HepG2 (cell line): ENCODE measurements around the gene SYNC. TPM values are rescaled to one million over a fixed set of nuclear protein-coding genes. Genes with fewer than 3 reads are reported as not detected.

Experiments
- CBX1 ChIP-seq: IDR thresholded peaks from one replicate; pipeline ENCODE4 v1.6.1; 2016; ENCODE audit warnings: antibody characterized with exemption, low read depth
- CEBPB ChIP-seq: IDR thresholded peaks from 2 replicates; pipeline ENCODE4 v1.6.1; 2011; ENCODE audit warnings: low read depth, low read length, improper control_type of control experiment, borderline replicate concordance
- KLF9 ChIP-seq: IDR thresholded peaks from 2 replicates; pipeline ENCODE4 v1.6.1; 2016; ENCODE audit warnings: low read depth
- MTF2 ChIP-seq: sonication (generic); formaldehyde crosslinking; IDR thresholded peaks from 2 replicates; pipeline ENCODE4 v1.5.0; 2020; ENCODE audit warnings: missing genetic modification reagents, borderline replicate concordance
- SUZ12 ChIP-seq: fragments of 150-350 bp; IDR thresholded peaks from 2 replicates; pipeline ENCODE4 v1.6.1; 2014; ENCODE audit warnings: low read depth, low read length
- TGIF2 ChIP-seq: IDR thresholded peaks from 2 replicates; pipeline ENCODE4 v1.6.1; 2016; ENCODE audit warnings: control low read depth, missing compliant biosample characterization
- THAP11 ChIP-seq: IDR thresholded peaks from 2 replicates; pipeline ENCODE4 v1.6.1; 2016; ENCODE audit warnings: missing biosample characterization, missing genetic modification reagents
- U2AF2 ChIP-seq: fragments of 200-400 bp; formaldehyde crosslinking; IDR thresholded peaks from 2 replicates; pipeline ENCODE4 v1.6.1; 2017; ENCODE audit warnings: low read depth, mild to moderate bottlenecking, low read length
- ZBTB42 ChIP-seq: sonication (generic); formaldehyde crosslinking; IDR thresholded peaks from 2 replicates; pipeline ENCODE4 v1.5.0; 2020; ENCODE audit warnings: mild to moderate bottlenecking, missing genetic modification reagents
- ZFP1 ChIP-seq: IDR thresholded peaks from 2 replicates; pipeline ENCODE4 v1.6.1; 2016
- ZFX ChIP-seq: sonication (generic); formaldehyde crosslinking; IDR thresholded peaks from 2 replicates; pipeline ENCODE4 v1.4.0; 2020; ENCODE audit warnings: mild to moderate bottlenecking, low read depth, missing genetic modification reagents, moderate library complexity
- ZNF367 ChIP-seq: sonication (generic); formaldehyde crosslinking; IDR thresholded peaks from 2 replicates; pipeline ENCODE4 v1.4.0; 2020; ENCODE audit warnings: missing genetic modification reagents, borderline replicate concordance
- ZNF547 ChIP-seq: sonication (generic); formaldehyde crosslinking; IDR thresholded peaks from 2 replicates; pipeline ENCODE4 v1.5.1; 2020; ENCODE audit warnings: mild to moderate bottlenecking, missing genetic modification reagents
- ZNF605 ChIP-seq: sonication (generic); formaldehyde crosslinking; IDR thresholded peaks from 2 replicates; pipeline ENCODE4 v1.8.0; 2022; ENCODE audit warnings: mild to moderate bottlenecking, missing genetic modification reagents
- polyA plus RNA-seq, 8 experiments: library from polyadenylated mRNA; depleted of rRNA in 3 of 8; stranded (reverse) in 7 of 8; unstranded in 1 of 8; fragments of >200 nt; fragmentation: Illumina TruSeq in 4 of 8; extraction: Trizol in 4 of 8; gene quantifications; 2 replicates each; pipeline versions ENCODE4 v1.2.1 to v1.2.3, GENCODE V29; 2011 to 2016; ENCODE audit warnings: low read depth in 4 of 8, missing spikeins in 1 of 8, mixed read lengths in 1 of 8; ENCODE audit not compliant: insufficient read depth in 1 of 8
- total RNA-seq, 5 experiments: library from RNA; depleted of rRNA; stranded (reverse); fragments of >200 nt; fragmentation: Illumina TruSeq; extraction: Trizol; gene quantifications; 2 replicates each; pipeline ENCODE4 v1.2.3, GENCODE V29; 2016; ENCODE audit warnings: low read depth in 1 of 5
- TF ChIP-seq, protein P1 (sequence below): IDR thresholded peaks from 2 replicates; pipeline ENCODE4 v1.6.1; 2016; ENCODE audit warnings: missing compliant biosample characterization, missing genetic modification reagents, borderline replicate concordance
- TF ChIP-seq, protein P2 (sequence below): IDR thresholded peaks from 2 replicates; pipeline ENCODE4 v1.6.1; 2016; ENCODE audit warnings: mild to moderate bottlenecking
- TF ChIP-seq, protein P3 (sequence below): sonication (generic); formaldehyde crosslinking; IDR thresholded peaks from 2 replicates; pipeline ENCODE4 v1.5.0; 2020; ENCODE audit warnings: mild to moderate bottlenecking, missing genetic modification reagents, borderline replicate concordance
- TF ChIP-seq, protein P4 (sequence below): sonication (generic); formaldehyde crosslinking; IDR thresholded peaks from 2 replicates; pipeline ENCODE4 v1.4.0; 2020; ENCODE audit warnings: mild to moderate bottlenecking, missing genetic modification reagents

The SYNC gene
- total and polyA plus RNA-seq, 2 of the 13 experiments (the other 11 are each of a cell fraction or from before 2014, with no cell fraction given) = 2.4 to 5.4 TPM

DNA sequence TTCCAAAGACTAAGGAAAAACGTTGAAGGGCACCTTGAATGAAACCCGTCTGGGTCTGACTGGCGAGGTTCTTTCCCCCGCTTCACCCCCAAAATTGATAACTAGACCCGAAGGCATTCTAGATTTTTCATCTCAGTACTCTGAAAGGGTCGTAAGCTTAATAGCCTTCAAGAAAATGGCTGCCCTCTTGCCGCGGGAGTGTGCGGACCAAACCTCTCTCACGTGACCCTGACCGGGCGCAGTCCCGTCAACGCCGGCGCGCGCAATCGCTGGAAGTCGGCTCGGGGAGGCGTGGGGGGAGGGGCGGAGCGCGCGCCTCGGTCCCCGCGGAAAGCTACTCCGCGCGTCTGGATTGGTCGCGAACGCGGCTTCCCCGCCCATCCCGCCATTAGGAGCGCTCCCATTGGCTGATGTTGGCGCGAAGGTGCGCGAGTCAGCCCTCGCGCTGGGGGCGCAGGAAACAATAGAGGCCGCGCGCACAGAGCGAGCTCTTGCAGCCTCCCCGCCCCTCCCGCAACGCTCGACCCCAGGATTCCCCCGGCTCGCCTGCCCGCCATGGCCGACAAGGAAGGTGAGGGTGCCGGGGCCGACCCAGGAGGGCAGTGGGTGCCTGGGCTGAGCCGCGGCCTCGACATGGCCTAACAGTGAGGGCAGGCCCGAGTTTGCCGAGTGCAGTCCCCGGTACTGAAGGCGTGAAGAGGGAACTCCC, 51.7 kb downstream of the SYNC start, which contains the start of gene RBBP4 (continued):
- TF ChIP-seq, protein P1, sequence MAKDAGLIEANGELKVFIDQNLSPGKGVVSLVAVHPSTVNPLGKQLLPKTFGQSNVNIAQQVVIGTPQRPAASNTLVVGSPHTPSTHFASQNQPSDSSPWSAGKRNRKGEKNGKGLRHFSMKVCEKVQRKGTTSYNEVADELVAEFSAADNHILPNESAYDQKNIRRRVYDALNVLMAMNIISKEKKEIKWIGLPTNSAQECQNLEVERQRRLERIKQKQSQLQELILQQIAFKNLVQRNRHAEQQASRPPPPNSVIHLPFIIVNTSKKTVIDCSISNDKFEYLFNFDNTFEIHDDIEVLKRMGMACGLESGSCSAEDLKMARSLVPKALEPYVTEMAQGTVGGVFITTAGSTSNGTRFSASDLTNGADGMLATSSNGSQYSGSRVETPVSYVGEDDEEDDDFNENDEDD (CRISPR knock-in tag) = peak; percentile 96; the same call in 1 of the 2 replicates
- TF ChIP-seq, protein P2, sequence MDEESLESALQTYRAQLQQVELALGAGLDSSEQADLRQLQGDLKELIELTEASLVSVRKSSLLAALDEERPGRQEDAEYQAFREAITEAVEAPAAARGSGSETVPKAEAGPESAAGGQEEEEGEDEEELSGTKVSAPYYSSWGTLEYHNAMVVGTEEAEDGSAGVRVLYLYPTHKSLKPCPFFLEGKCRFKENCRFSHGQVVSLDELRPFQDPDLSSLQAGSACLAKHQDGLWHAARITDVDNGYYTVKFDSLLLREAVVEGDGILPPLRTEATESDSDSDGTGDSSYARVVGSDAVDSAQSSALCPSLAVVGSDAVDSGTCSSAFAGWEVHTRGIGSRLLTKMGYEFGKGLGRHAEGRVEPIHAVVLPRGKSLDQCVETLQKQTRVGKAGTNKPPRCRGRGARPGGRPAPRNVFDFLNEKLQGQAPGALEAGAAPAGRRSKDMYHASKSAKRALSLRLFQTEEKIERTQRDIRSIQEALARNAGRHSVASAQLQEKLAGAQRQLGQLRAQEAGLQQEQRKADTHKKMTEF (CRISPR knock-in tag) = peak; percentile 80
- TF ChIP-seq U2AF2 (no peak), THAP11 (CRISPR knock-in tag) (peak; percentile 75), MTF2 (CRISPR knock-in tag) (no peak), ZNF547 (CRISPR knock-in tag) (peak; percentile 92; the same call in 1 of the 2 replicates), KLF9 (CRISPR knock-in tag) (no peak), CBX1 (peak; percentile 64), ZBTB42 (0 out of 2 replicates have a peak, but pooled peaks have one; percentile 19), ZFX (peak; percentile 99), SUZ12 (no peak), CEBPB (no peak), ZNF367 (CRISPR knock-in tag) (no peak; the same call in 1 of the 2 replicates), TGIF2 (CRISPR knock-in tag) (no peak), ZFP1 (CRISPR knock-in tag) (no peak; the same call in 1 of the 2 replicates), ZNF605 (CRISPR knock-in tag) (peak; percentile 78)
- TF ChIP-seq, protein P3, sequence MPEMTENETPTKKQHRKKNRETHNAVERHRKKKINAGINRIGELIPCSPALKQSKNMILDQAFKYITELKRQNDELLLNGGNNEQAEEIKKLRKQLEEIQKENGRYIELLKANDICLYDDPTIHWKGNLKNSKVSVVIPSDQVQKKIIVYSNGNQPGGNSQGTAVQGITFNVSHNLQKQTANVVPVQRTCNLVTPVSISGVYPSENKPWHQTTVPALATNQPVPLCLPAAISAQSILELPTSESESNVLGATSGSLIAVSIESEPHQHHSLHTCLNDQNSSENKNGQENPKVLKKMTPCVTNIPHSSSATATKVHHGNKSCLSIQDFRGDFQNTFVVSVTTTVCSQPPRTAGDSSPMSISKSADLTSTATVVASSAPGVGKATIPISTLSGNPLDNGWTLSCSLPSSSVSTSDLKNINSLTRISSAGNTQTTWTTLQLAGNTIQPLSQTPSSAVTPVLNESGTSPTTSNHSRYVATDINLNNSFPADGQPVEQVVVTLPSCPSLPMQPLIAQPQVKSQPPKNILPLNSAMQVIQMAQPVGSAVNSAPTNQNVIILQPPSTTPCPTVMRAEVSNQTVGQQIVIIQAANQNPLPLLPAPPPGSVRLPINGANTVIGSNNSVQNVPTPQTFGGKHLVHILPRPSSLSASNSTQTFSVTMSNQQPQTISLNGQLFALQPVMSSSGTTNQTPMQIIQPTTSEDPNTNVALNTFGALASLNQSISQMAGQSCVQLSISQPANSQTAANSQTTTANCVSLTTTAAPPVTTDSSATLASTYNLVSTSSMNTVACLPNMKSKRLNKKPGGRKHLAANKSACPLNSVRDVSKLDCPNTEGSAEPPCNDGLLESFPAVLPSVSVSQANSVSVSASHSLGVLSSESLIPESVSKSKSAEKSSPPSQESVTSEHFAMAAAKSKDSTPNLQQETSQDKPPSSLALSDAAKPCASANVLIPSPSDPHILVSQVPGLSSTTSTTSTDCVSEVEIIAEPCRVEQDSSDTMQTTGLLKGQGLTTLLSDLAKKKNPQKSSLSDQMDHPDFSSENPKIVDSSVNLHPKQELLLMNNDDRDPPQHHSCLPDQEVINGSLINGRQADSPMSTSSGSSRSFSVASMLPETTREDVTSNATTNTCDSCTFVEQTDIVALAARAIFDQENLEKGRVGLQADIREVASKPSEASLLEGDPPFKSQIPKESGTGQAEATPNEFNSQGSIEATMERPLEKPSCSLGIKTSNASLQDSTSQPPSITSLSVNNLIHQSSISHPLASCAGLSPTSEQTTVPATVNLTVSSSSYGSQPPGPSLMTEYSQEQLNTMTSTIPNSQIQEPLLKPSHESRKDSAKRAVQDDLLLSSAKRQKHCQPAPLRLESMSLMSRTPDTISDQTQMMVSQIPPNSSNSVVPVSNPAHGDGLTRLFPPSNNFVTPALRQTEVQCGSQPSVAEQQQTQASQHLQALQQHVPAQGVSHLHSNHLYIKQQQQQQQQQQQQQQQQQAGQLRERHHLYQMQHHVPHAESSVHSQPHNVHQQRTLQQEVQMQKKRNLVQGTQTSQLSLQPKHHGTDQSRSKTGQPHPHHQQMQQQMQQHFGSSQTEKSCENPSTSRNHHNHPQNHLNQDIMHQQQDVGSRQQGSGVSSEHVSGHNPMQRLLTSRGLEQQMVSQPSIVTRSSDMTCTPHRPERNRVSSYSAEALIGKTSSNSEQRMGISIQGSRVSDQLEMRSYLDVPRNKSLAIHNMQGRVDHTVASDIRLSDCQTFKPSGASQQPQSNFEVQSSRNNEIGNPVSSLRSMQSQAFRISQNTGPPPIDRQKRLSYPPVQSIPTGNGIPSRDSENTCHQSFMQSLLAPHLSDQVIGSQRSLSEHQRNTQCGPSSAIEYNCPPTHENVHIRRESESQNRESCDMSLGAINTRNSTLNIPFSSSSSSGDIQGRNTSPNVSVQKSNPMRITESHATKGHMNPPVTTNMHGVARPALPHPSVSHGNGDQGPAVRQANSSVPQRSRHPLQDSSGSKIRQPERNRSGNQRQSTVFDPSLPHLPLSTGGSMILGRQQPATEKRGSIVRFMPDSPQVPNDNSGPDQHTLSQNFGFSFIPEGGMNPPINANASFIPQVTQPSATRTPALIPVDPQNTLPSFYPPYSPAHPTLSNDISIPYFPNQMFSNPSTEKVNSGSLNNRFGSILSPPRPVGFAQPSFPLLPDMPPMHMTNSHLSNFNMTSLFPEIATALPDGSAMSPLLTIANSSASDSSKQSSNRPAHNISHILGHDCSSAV = no peak
- TF ChIP-seq, protein P4, sequence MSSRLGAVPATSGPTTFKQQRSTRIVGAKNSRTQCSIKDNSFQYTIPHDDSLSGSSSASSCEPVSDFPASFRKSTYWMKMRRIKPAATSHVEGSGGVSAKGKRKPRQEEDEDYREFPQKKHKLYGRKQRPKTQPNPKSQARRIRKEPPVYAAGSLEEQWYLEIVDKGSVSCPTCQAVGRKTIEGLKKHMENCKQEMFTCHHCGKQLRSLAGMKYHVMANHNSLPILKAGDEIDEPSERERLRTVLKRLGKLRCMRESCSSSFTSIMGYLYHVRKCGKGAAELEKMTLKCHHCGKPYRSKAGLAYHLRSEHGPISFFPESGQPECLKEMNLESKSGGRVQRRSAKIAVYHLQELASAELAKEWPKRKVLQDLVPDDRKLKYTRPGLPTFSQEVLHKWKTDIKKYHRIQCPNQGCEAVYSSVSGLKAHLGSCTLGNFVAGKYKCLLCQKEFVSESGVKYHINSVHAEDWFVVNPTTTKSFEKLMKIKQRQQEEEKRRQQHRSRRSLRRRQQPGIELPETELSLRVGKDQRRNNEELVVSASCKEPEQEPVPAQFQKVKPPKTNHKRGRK (CRISPR knock-in tag) = no peak
